GM23338 (cell line): Measurements from ENCODE around the gene SIRT7. TPM values are rescaled to one million over a fixed set of nuclear protein-coding genes. Genes with fewer than 3 reads are reported as not detected.

ENCODE experiments used
- ATAC-seq: fragments of 200-7000 bp; cut with Tn5 transposase; 3 replicates; pipeline ENCODE4 v1.9.1; 2020
- DNase-seq: peaks from one replicate; pipeline ENCODE4 v3.0.0-alpha.2; 2015; ENCODE audit warnings: low spot score
- H2AFZ ChIP-seq: fragments of 200-600 bp; sonication (generic); 2 replicates; pipeline ENCODE4 v1.8.0; 2016; ENCODE audit warnings: antibody characterized with exemption, mild to moderate bottlenecking, moderate library complexity
- H3F3A ChIP-seq: fragments of 200-600 bp; sonication (generic); replicated peaks from 2 replicates; pipeline ENCODE4 v1.8.0; 2017; ENCODE audit warnings: antibody characterized with exemption, mixed run types, low read depth
- H3K27ac ChIP-seq: fragments of 200-600 bp; sonication (generic); 2 replicates; pipeline ENCODE4 v1.6.1; 2016; ENCODE audit warnings: low read depth
- H3K27me3 ChIP-seq: fragments of 200-600 bp; sonication (generic); 2 replicates; pipeline ENCODE4 v1.8.0; 2016; ENCODE audit warnings: mild to moderate bottlenecking, mixed run types, moderate library complexity; ENCODE audit not compliant: insufficient read depth
- H3K36me3 ChIP-seq: fragments of 200-600 bp; sonication (generic); 2 replicates; pipeline ENCODE4 v1.8.0; 2016; ENCODE audit warnings: mild to moderate bottlenecking; ENCODE audit not compliant: insufficient read depth
- H3K4me1 ChIP-seq: fragments of 200-600 bp; sonication (generic); 2 replicates; pipeline ENCODE4 v1.8.0; 2016; ENCODE audit warnings: mild to moderate bottlenecking, moderate library complexity; ENCODE audit not compliant: insufficient read depth
- H3K4me2 ChIP-seq: fragments of 200-600 bp; sonication (generic); 2 replicates; pipeline ENCODE4 v1.7.1; 2017; ENCODE audit warnings: mixed run types
- H3K4me3 ChIP-seq: fragments of 200-600 bp; sonication (generic); 2 replicates; pipeline ENCODE4 v1.6.1; 2016; ENCODE audit warnings: mixed run types
- H3K79me2 ChIP-seq: fragments of 200-600 bp; sonication (generic); replicated peaks from 2 replicates; pipeline ENCODE4 v1.8.0; 2017; ENCODE audit warnings: mild to moderate bottlenecking; ENCODE audit not compliant: insufficient read depth
- H3K9me2 ChIP-seq: fragments of 200-600 bp; sonication (generic); 2 replicates; pipeline ENCODE4 v1.8.0; 2017; ENCODE audit not compliant: insufficient read depth
- H4K20me1 ChIP-seq: fragments of 200-600 bp; sonication (generic); replicated peaks from 2 replicates; pipeline ENCODE4 v1.8.0; 2017; ENCODE audit warnings: mild to moderate bottlenecking; ENCODE audit not compliant: insufficient read depth
- H3K27ac Mint-ChIP-seq: 2 replicates; pipeline ENCODE4 v1.8.0; 2020; ENCODE audit warnings: inconsistent platforms, mild to moderate bottlenecking, moderate library complexity, mixed read lengths
- H3K27me3 Mint-ChIP-seq: 3 replicates; pipeline ENCODE4 v1.8.0; 2022; ENCODE audit warnings: low read depth, mild to moderate bottlenecking, moderate library complexity, mixed read lengths, inconsistent platforms; ENCODE audit not compliant: insufficient read depth, poor library complexity
- H3K36me3 Mint-ChIP-seq: 3 replicates; pipeline ENCODE4 v1.8.0; 2021; ENCODE audit warnings: low read depth, mild to moderate bottlenecking, inconsistent platforms, moderate library complexity, mixed read lengths
- H3K4me1 Mint-ChIP-seq: 3 replicates; pipeline ENCODE4 v1.8.0; 2020; ENCODE audit warnings: mild to moderate bottlenecking, inconsistent platforms, mixed read lengths
- H3K4me3 Mint-ChIP-seq: 3 replicates; pipeline ENCODE4 v1.8.0; 2021; ENCODE audit warnings: moderate library complexity, mild to moderate bottlenecking, inconsistent platforms, mixed read lengths
- H3K9me3 Mint-ChIP-seq: 3 replicates; pipeline ENCODE4 v1.8.0; 2020; ENCODE audit warnings: moderate library complexity, mild to moderate bottlenecking, inconsistent platforms, mixed read lengths
- EZH2 ChIP-seq: fragments of 200-600 bp; sonication (generic); IDR thresholded peaks from one replicate; pipeline ENCODE4 v1.8.0; 2017; ENCODE audit warnings: antibody characterized with exemption, mild to moderate bottlenecking, low read depth; ENCODE audit not compliant: unreplicated experiment
- EZH2phosphoT487 ChIP-seq: fragments of 200-600 bp; sonication (generic); IDR thresholded peaks from one replicate; pipeline ENCODE4 v1.8.1; 2018; ENCODE audit warnings: antibody characterized with exemption; ENCODE audit not compliant: unreplicated experiment
- JUNB ChIP-seq: IDR thresholded peaks from one replicate; pipeline ENCODE4 v1.6.1; 2016; ENCODE audit warnings: antibody characterized with exemption; ENCODE audit not compliant: unreplicated experiment
- NANOG ChIP-seq: IDR thresholded peaks from 2 replicates; pipeline ENCODE4 v1.6.1; 2016; ENCODE audit warnings: antibody characterized with exemption, borderline replicate concordance
- POLR2AphosphoS5 ChIP-seq: IDR thresholded peaks from 2 replicates; pipeline ENCODE4 v1.6.1; 2016; ENCODE audit warnings: antibody characterized with exemption, low read depth
- REST ChIP-seq: IDR thresholded peaks from one replicate; pipeline ENCODE4 v1.6.1; 2018; ENCODE audit warnings: antibody characterized with exemption; ENCODE audit not compliant: unreplicated experiment
- STAT1 ChIP-seq: IDR thresholded peaks from one replicate; pipeline ENCODE4 v1.6.1; 2016; ENCODE audit warnings: antibody characterized with exemption; ENCODE audit not compliant: unreplicated experiment
- polyA plus RNA-seq: library from polyadenylated mRNA; unstranded; fragments of >200 nt; fragmentation: Nextera tagmentation; extraction: Ambion mirVana; gene quantifications from 2 replicates; pipeline ENCODE4 v1.2.1, GENCODE V29; 2016
- total RNA-seq: library from RNA; depleted of rRNA; stranded (reverse); fragments of >200 nt; shearing (Covaris generic); gene quantifications from 2 replicates; pipeline ENCODE4 v1.2.3, GENCODE V29; 2014
- TF ChIP-seq, protein P1 (sequence below): IDR thresholded peaks from 2 replicates; pipeline ENCODE4 v1.6.1; 2016; ENCODE audit warnings: antibody characterized with exemption

The SIRT7 gene
- total and polyA plus RNA-seq, 2 experiments from 2014 or later: 16.3 to 20.8 TPM

- Histone ChIP-seq H3K27ac (no peak within 1 kb of the TSS), H3K4me2 (peak within 1 kb of the TSS; percentile 85)
Observed at GRCh38 chr17:81902023-81902652, 15.8 kb downstream of the SIRT7 start, which contains the start of gene NPB. NPB (plus strand) TSS chr17:81902238; CDS start chr17:81902278, 40 bp downstream.

More at GRCh38 chr17:81902023-81902652, 15.8 kb downstream of the SIRT7 start, which contains the start of gene NPB:
- no peaks in the 10 kb centered on the region for H3K79me2 ChIP-seq
- H2AFZ ChIP-seq: no peak within 1 kb of the TSS
- DNase-seq (peak; percentile 73), ATAC-seq (peak; percentile 60)
- TF ChIP-seq NANOG (no peak), REST (no peak), STAT1 (no peak), POLR2AphosphoS5 (peak; percentile 26; the same call in 1 of the 2 replicates), EZH2 (peak; percentile 33), JUNB (no peak), EZH2phosphoT487 (no peak)
- TF ChIP-seq, protein P1, sequence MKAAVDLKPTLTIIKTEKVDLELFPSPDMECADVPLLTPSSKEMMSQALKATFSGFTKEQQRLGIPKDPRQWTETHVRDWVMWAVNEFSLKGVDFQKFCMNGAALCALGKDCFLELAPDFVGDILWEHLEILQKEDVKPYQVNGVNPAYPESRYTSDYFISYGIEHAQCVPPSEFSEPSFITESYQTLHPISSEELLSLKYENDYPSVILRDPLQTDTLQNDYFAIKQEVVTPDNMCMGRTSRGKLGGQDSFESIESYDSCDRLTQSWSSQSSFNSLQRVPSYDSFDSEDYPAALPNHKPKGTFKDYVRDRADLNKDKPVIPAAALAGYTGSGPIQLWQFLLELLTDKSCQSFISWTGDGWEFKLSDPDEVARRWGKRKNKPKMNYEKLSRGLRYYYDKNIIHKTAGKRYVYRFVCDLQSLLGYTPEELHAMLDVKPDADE: no peak
- no peaks in the 10 kb centered on the region for H3K9me3 Mint-ChIP-seq
- H3K9me2 ChIP-seq: no peaks in the 10 kb centered on the region
- peak within 1 kb of the TSS; percentile 60 for H3K4me3 ChIP-seq
- no peaks in the 10 kb centered on the region; the same call in 1 of the 2 replicates for H3K4me1 ChIP-seq
- peaks cover 8% of the 10 kb centered on the region; the same call in 1 of the 2 replicates for H3K36me3 ChIP-seq
- peaks cover 15% of the 10 kb centered on the region for H3F3A ChIP-seq
- peaks cover 3% of the 10 kb centered on the region; the same call in 2 of the 3 replicates for H3K4me1 Mint-ChIP-seq
- H3K4me3 Mint-ChIP-seq: peak within 1 kb of the TSS; percentile 50
- H3K27me3 Mint-ChIP-seq: peaks cover 17% of the 10 kb centered on the region
- H3K27me3 ChIP-seq: peaks cover 18% of the 10 kb centered on the region
- peaks cover 20% of the 10 kb centered on the region for H3K36me3 Mint-ChIP-seq
- H3K27ac Mint-ChIP-seq: no peak within 1 kb of the TSS
- 0 out of 2 replicates have a peak, but pooled peaks cover 4% of the 10 kb centered on the region for H4K20me1 ChIP-seq
